NB4 (cell line): ENCODE data around the gene SLC1A4.

ENCODE experiments used
- CTCF ChIP-seq: IDR thresholded peaks from one replicate; pipeline ENCODE4 v1.5.1; 2012; ENCODE audit warnings: low read depth, low read length
- MAX ChIP-seq: IDR thresholded peaks from 2 replicates; pipeline ENCODE4 v1.6.1; 2011; ENCODE audit warnings: low read depth, low read length
- MYC ChIP-seq: IDR thresholded peaks from 2 replicates; pipeline ENCODE4 v1.6.1; 2011; ENCODE audit warnings: low read depth, low read length
- POLR2A ChIP-seq: IDR thresholded peaks from 2 replicates; pipeline ENCODE4 v1.6.1; 2011; ENCODE audit warnings: mild to moderate bottlenecking; ENCODE audit not compliant: insufficient read length; ENCODE audit errors: extremely low read depth

- no peak for TF ChIP-seq CTCF
- no peak for TF ChIP-seq POLR2A
- no peak for TF ChIP-seq MAX
- no peak for TF ChIP-seq MYC
Measured at GRCh38 chr2:64955467-64955866, 33.7 kb upstream of the SLC1A4 start.
